ENCODE data around the gene FBXO15. TPM values are rescaled to one million over a fixed set of nuclear protein-coding genes. Genes with fewer than 3 reads are reported as not detected.

FBXO15 gene
- polyA plus RNA-seq, 1 donor from 2014 or later = 6.1 TPM

- no peaks in the 10 kb centered on the region for H3K36me3 ChIP-seq (ENCODE audit: insufficient read depth, low read length)
- no peaks in the 10 kb centered on the region for H3K27me3 ChIP-seq (ENCODE audit: insufficient read depth, low read depth, low read length)
- no peaks in the 10 kb centered on the region for H3F3A ChIP-seq (ENCODE audit: insufficient read depth, low read length, poor library complexity, severe bottlenecking)
- H3K9ac ChIP-seq (ENCODE audit: low read length) = no peak overlapping the region
- peaks cover 6% of the 10 kb centered on the region for H3K9me3 ChIP-seq (ENCODE audit: low read length)
- no peaks in the 10 kb centered on the region for H3K79me2 ChIP-seq (replicated peaks; ENCODE audit: insufficient read depth, low read length)
- H3K4me2 ChIP-seq (ENCODE audit: low read length) = no peak overlapping the region
- H3K9me2 ChIP-seq (ENCODE audit: insufficient read depth, low read length) = no peaks in the 10 kb centered on the region
- no peak overlapping the region for H3K4me3 ChIP-seq (ENCODE audit: low read length)
- H4K20me1 ChIP-seq (ENCODE audit: insufficient read depth) = no peaks in the 10 kb centered on the region
- H3K27ac ChIP-seq (ENCODE audit: low read length) = no peak overlapping the region
- TF ChIP-seq POLR2AphosphoS5 (IDR thresholded peaks at IDR 0.05) = no peak
- no peak for TF ChIP-seq RAD21 (conservative IDR thresholded peaks at IDR 0.05)
- TF ChIP-seq EZH2 (IDR thresholded peaks at IDR 0.05; ENCODE audit: borderline replicate concordance, insufficient read depth, low read length, poor library complexity, severe bottlenecking) = no peak
- no peak for TF ChIP-seq REST (IDR thresholded peaks at IDR 0.05; ENCODE audit: borderline replicate concordance)
- TF ChIP-seq SMC3 (conservative IDR thresholded peaks at IDR 0.05; ENCODE audit: poor library complexity) = no peak
- TF ChIP-seq MXI1 (conservative IDR thresholded peaks at IDR 0.05; ENCODE audit: poor library complexity, severe bottlenecking) = no peak
- TF ChIP-seq TAF1 (IDR thresholded peaks at IDR 0.05; ENCODE audit: low read depth) = no peak
- no peak for TF ChIP-seq CTCF (IDR thresholded peaks at IDR 0.05; ENCODE audit: poor library complexity, severe bottlenecking)
- no peak for TF ChIP-seq EP300 (conservative IDR thresholded peaks at IDR 0.05; ENCODE audit: poor library complexity, severe bottlenecking)
- no peak overlapping the region for H2AFZ ChIP-seq (ENCODE audit: low read depth, low read length)
Observed at GRCh38 chr18:74110149-74110548, 37.5 kb downstream of the FBXO15 start.

GRCh38 chr18:74108460-74108859, 39.2 kb downstream of the FBXO15 start:
- Histone ChIP-seq H3K9ac (ENCODE audit: low read length) (no peak overlapping the region), H3K27ac (ENCODE audit: low read length) (no peak overlapping the region), H3K9me3 (ENCODE audit: low read length) (peaks cover 6% of the 10 kb centered on the region), H3K79me2 (replicated peaks; ENCODE audit: insufficient read depth, low read length) (no peaks in the 10 kb centered on the region), H4K20me1 (ENCODE audit: insufficient read depth) (no peaks in the 10 kb centered on the region), H3K9me2 (ENCODE audit: insufficient read depth, low read length) (no peaks in the 10 kb centered on the region), H2AFZ (ENCODE audit: low read depth, low read length) (no peak overlapping the region), H3K4me2 (ENCODE audit: low read length) (no peak overlapping the region), H3F3A (ENCODE audit: insufficient read depth, low read length, poor library complexity, severe bottlenecking) (no peaks in the 10 kb centered on the region), H3K36me3 (ENCODE audit: insufficient read depth, low read length) (no peaks in the 10 kb centered on the region), H3K4me3 (ENCODE audit: low read length) (no peak overlapping the region), H3K27me3 (ENCODE audit: insufficient read depth, low read depth, low read length) (no peaks in the 10 kb centered on the region)
- TF ChIP-seq EZH2 (IDR thresholded peaks at IDR 0.05; ENCODE audit: borderline replicate concordance, insufficient read depth, low read length, poor library complexity, severe bottlenecking) (no peak), SMC3 (conservative IDR thresholded peaks at IDR 0.05; ENCODE audit: poor library complexity) (no peak), RAD21 (conservative IDR thresholded peaks at IDR 0.05) (no peak), EP300 (conservative IDR thresholded peaks at IDR 0.05; ENCODE audit: poor library complexity, severe bottlenecking) (no peak), CTCF (IDR thresholded peaks at IDR 0.05; ENCODE audit: poor library complexity, severe bottlenecking) (no peak), POLR2AphosphoS5 (IDR thresholded peaks at IDR 0.05) (no peak), TAF1 (IDR thresholded peaks at IDR 0.05; ENCODE audit: low read depth) (no peak), MXI1 (conservative IDR thresholded peaks at IDR 0.05; ENCODE audit: poor library complexity, severe bottlenecking) (no peak), REST (IDR thresholded peaks at IDR 0.05; ENCODE audit: borderline replicate concordance) (no peak)

All from neural cell (in vitro differentiated cells).